ENCODE measurements around the gene COL1A2. TPM values are rescaled to one million over a fixed set of nuclear protein-coding genes. Genes with fewer than 3 reads are reported as not detected.

The COL1A2 gene
- total and polyA plus RNA-seq, 2 of the 8 experiments (the other 6 are each of a cell fraction or from before 2014, with no cell fraction given) = 45.2 to 87.2 TPM

- no peak for TF ChIP-seq TAF1 (IDR thresholded peaks at IDR 0.05; ENCODE audit: low read depth, low read length)
- TF ChIP-seq SIRT6 (IDR thresholded peaks at IDR 0.05; ENCODE audit: low read length) = no peak
- no peak for TF ChIP-seq USF2 (IDR thresholded peaks at IDR 0.05; ENCODE audit: low read length)
Observed at GRCh38 chr7:94397722-94398121, 3.0 kb downstream of the COL1A2 start (continued).
